Gastrocnemius medialis (tissue), 4 donors: ENCODE measurements around the gene GRIA3. TPM values are rescaled to one million over a fixed set of nuclear protein-coding genes. Genes with fewer than 3 reads are reported as not detected.

Experiments
- ATAC-seq, 2 donors: fragments of 150-250 bp; one replicate each; pipeline ENCODE4 v1.9.1; 2016
- DNase-seq, 2 donors: peaks; one replicate each; pipeline ENCODE4 v3.0.0-alpha.2; 2019
- H3K27ac ChIP-seq, 4 donors: fragments of 200-600 bp; sonication (generic); 1 replicate in 1 of 4; 2 replicates in 3 of 4; pipeline ENCODE4 v1.5.1; 2016 to 2018; ENCODE audit warnings: mild to moderate bottlenecking in 2 of 4, moderate library complexity in 1 of 4
- H3K27me3 ChIP-seq, 3 donors: fragments of 200-600 bp; sonication (generic) in 2 of 3; 1 replicate in 1 of 3; 2 replicates in 2 of 3; pipeline versions ENCODE4 v1.5.1 to v1.6.0; 2016 to 2019; ENCODE audit warnings: mild to moderate bottlenecking in 1 of 3, moderate library complexity in 1 of 3
- H3K36me3 ChIP-seq, 2 donors: fragments of 200-600 bp; sonication (generic) in 1 of 2; one replicate each; pipeline ENCODE4 v1.5.1; 2017 to 2018
- H3K4me1 ChIP-seq, 2 donors: fragments of 200-600 bp; sonication (generic) in 1 of 2; one replicate each; pipeline ENCODE4 v1.5.1; 2016 to 2017; ENCODE audit warnings: mild to moderate bottlenecking in 2 of 2
- H3K4me3 ChIP-seq, 4 donors: fragments of 200-600 bp; sonication (generic) in 3 of 4; 1 replicate in 1 of 4; 2 replicates in 3 of 4; pipeline ENCODE4 v1.5.1; 2016 to 2019; ENCODE audit warnings: mild to moderate bottlenecking in 2 of 4
- H3K9me3 ChIP-seq, 3 donors: fragments of 200-600 bp; sonication (generic) in 2 of 3; 1 replicate in 1 of 3; 2 replicates in 2 of 3; pipeline ENCODE4 v1.5.1; 2016 to 2019
- CTCF ChIP-seq, 5 experiments: fragments of 450-650 bp in 3 of 5; fragments of 200-600 bp in 2 of 5; sonication (generic) in 2 of 5; IDR thresholded peaks in 4 of 5; conservative IDR thresholded peaks in 1 of 5; 1 replicate in 4 of 5; 2 replicates in 1 of 5; pipeline ENCODE4 v1.5.1; 2016 to 2019; ENCODE audit warnings: antibody characterized with exemption in 5 of 5, mild to moderate bottlenecking in 3 of 5, moderate library complexity in 3 of 5
- POLR2A ChIP-seq, 2 donors: fragments of 450-650 bp; IDR thresholded peaks; one replicate each; pipeline ENCODE4 v1.6.1; 2017; ENCODE audit warnings: antibody characterized with exemption in 2 of 2, mild to moderate bottlenecking in 2 of 2, moderate library complexity in 2 of 2
- in situ Hi-C, 4 donors: fragments of 200-750 bp; cut with MboI; loops; one replicate each; pipeline versions ENCODE4 v1.15.0 to v1.8.0; 2017; ENCODE audit warnings: low sequenced_read_pairs in 4 of 4
- intact Hi-C: fragments of 100-400 bp; cut with DNase I; formaldehyde crosslinking; loops from one replicate; pipeline ENCODE4 v1.15.1; 2023; ENCODE audit warnings: low total_unique reads
- total RNA-seq, 4 donors: library from RNA; depleted of rRNA; stranded (reverse); fragments of >200 nt; gene quantifications; one replicate each; pipeline versions ENCODE4 v1.1.0 to v1.2.3, GENCODE V29; 2016

Gene GRIA3
- total RNA-seq, 4 donors from 2014 or later, result 0.05 to 0.24 (median 0.09) TPM; not detected in 1

DNA sequence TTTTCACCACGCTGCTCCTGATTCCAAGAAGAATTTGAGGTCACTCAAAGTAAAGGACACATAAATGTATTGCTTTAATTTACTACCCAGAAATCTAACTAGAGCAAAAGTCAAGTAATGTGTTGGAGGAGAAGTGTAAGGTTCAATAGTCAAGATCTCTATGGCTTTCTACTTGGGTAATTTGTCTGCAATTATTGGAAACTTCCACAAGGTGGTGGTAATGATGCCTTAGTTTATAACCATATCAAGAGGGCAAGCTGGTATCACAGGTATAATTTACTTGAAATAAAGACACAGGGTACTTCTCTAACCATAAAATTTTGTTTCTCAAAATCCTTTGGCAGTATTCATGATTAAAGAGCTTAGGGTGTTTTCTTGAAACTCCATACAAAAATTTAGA, 10.2 kb upstream of the GRIA3 start:
- no peak overlapping the region for H3K4me3 ChIP-seq
- no peaks in the 10 kb centered on the region for H3K9me3 ChIP-seq
- DNase-seq (no peak), ATAC-seq (no peak)
- intact Hi-C loops (no loop called here), in situ Hi-C loops (no loop called here)
- H3K27ac ChIP-seq, result no peak overlapping the region
- no peaks in the 10 kb centered on the region for H3K27me3 ChIP-seq
- no peaks in the 10 kb centered on the region for H3K36me3 ChIP-seq
- TF ChIP-seq CTCF (IDR thresholded peaks at IDR 0.05 in 4 of 5, conservative IDR thresholded peaks at IDR 0.05 in 1 of 5), result no peak
- TF ChIP-seq POLR2A (IDR thresholded peaks at IDR 0.05), result no peak
- H3K4me1 ChIP-seq, result no peaks in the 10 kb centered on the region

DNA sequence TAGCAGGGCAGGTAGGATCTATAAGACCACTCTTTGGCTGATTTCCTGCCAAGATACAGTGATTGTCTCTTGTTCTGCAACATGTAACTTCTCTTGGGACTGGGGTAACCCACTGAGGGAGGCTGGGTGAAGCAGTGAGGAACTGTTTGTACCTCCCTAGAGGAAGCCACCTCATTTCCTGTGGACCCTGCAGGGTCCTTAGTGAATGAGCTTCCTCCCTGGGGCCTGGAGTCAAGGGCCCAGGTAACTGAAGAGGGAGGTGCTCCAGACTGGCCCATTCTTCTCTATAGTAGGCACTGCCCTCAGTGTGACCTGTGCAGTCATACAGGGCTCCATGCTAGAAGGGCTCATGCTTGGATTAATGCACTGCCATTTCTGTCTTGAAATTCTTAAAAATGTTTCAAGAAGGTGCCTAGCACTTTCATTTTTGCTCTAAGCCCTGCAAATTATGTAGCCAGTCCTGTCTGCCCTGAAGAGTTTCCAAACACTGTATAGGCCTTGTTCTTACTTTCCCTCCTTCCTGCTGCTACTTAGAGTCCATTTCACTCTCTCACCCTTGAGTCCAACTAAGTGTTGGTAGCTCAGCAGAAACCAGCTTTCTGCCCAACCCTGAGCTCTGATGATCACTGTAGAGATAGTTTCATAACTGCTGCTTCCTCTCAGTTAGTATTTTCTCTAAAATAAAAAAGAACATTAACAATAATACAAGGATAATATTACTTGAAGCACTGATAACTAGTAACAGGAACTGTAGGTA, 8.5 kb upstream of the GRIA3 start:
- intact Hi-C loops (no loop called here), in situ Hi-C loops (no loop called here)

DNA sequence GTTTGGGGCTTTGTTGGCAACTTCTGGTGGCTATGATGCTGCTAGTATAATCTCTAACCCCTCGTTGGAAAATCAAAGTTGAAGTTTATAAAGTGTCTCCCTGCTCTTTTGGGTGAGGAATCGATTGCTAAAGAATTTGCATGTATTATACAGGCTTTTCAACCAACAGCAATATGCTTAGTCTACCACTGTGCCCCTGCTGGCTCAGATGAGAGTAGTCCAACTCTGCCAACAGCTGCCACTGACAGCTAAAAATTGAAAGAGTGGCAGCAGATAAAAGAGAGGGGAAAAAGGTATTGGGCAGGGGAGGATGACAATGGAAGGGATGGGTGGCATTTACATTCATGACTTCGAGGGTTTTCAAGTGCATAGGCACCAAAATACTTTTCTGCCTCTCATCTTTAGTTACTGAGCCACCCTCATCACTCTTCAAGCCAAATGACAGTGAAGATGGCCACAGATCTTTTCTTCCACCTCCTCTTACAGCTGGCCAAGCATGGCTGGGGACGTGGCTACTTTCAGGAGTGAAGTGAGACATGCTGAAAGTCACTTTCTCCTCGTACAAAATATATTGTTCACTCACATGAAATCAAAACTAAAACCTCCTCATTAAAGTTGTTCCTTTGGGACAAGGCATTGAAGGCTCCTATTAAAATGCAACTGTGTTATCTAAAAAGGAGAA, 2.7 kb upstream of the GRIA3 start:
- no peaks in the 10 kb centered on the region for H3K36me3 ChIP-seq
- H3K27ac ChIP-seq, result no peak overlapping the region
- intact Hi-C loops, result no loop called here
- no peaks in the 10 kb centered on the region for H3K9me3 ChIP-seq
- H3K4me3 ChIP-seq, result no peak overlapping the region
- H3K4me1 ChIP-seq, result no peaks in the 10 kb centered on the region
- DNase-seq, result no peak
- TF ChIP-seq CTCF (IDR thresholded peaks at IDR 0.05 in 4 of 5, conservative IDR thresholded peaks at IDR 0.05 in 1 of 5) (no peak), POLR2A (IDR thresholded peaks at IDR 0.05) (no peak)
- H3K27me3 ChIP-seq, result peaks cover 0 to 10% (median 4%) of the 10 kb centered on the region in 3 donors
- no peak for ATAC-seq
- in situ Hi-C loops, result no loop called here

More for the DNA sequence above, 8.5 kb upstream of the GRIA3 start:
- Histone ChIP-seq H3K27me3 (no peaks in the 10 kb centered on the region), H3K9me3 (no peaks in the 10 kb centered on the region), H3K4me3 (no peak overlapping the region), H3K36me3 (no peaks in the 10 kb centered on the region), H3K4me1 (no peaks in the 10 kb centered on the region), H3K27ac (no peak overlapping the region)
- no peak for ATAC-seq
- no peak for DNase-seq
- TF ChIP-seq CTCF (IDR thresholded peaks at IDR 0.05 in 4 of 5, conservative IDR thresholded peaks at IDR 0.05 in 1 of 5) (no peak), POLR2A (IDR thresholded peaks at IDR 0.05) (no peak)

- intact Hi-C loops, result no loop called here
- Histone ChIP-seq H3K4me3 (peak overlapping the region in 3 of 4 donors; percentile 13 to 36 (median 25)), H3K9me3 (no peaks in the 10 kb centered on the region), H3K27ac (no peak overlapping the region), H3K27me3 (peaks cover 0 to 10% (median 4%) of the 10 kb centered on the region in 3 donors), H3K36me3 (no peaks in the 10 kb centered on the region), H3K4me1 (no peaks in the 10 kb centered on the region)
- ATAC-seq (no peak), DNase-seq (no peak)
- no peak for TF ChIP-seq CTCF (IDR thresholded peaks at IDR 0.05 in 4 of 5, conservative IDR thresholded peaks at IDR 0.05 in 1 of 5)
- TF ChIP-seq POLR2A (IDR thresholded peaks at IDR 0.05), result no peak
- in situ Hi-C loops, result no loop called here
These were observed 793 bp downstream of the GRIA3 start for GRCh38 chrX:123184866-123185276.
